HCT116 (cell line): ENCODE data around the gene ASRGL1. TPM values are rescaled to one million over a fixed set of nuclear protein-coding genes. Genes with fewer than 3 reads are reported as not detected.

ENCODE experiments used
- ATAC-seq: fragments of 200-7000 bp; cut with Tn5 transposase; 2 replicates; pipeline ENCODE4 v1.9.1; 2020; ENCODE audit warnings: mild to moderate bottlenecking, moderate library complexity
- BruUV-seq: library from RNA; stranded (reverse); fragments of 400-500 nt; replicated peaks from 2 replicates; lab custom pipeline; 2021; lab: Mats Ljungman, UMichigan
- CTCF ChIA-PET: fragments of 300-600 bp; sonication (Branson Sonifier 250); formaldehyde crosslinking; loops from one replicate; lab custom pipeline; 2021; ENCODE audit warnings: antibody characterized with exemption; lab: Charles Lee
- POLR2A ChIA-PET: fragments of 300-600, 350-600 bp; sonication (Branson Sonifier 250); formaldehyde crosslinking; loops from one replicate; lab custom pipeline; 2021; ENCODE audit warnings: antibody characterized with exemption; lab: Charles Lee
- RAD21 ChIA-PET, 2 experiments: fragments of 300-600 bp; sonication (Branson Sonifier 250); formaldehyde crosslinking; loops; one replicate each; lab custom pipeline; 2023; ENCODE audit warnings: low total read pairs in 2 of 2; ENCODE audit not compliant: uncharacterized antibody in 2 of 2, unreplicated experiment in 2 of 2, low non-redundant PET in 1 of 2; lab: Charles Lee
- DNase-seq: peaks from one replicate; pipeline ENCODE4 v3.0.0-alpha.2; 2010; ENCODE audit warnings: low read depth, low spot score
- H2AFZ ChIP-seq: fragments of 200-600 bp; shearing (Covaris generic), sonication (generic); 2 replicates; pipeline ENCODE4 v1.6.1; 2017; ENCODE audit warnings: low read depth, mixed run types, mixed read lengths, antibody characterized with exemption, low read length; ENCODE audit not compliant: poor library complexity, severe bottlenecking
- H3K27ac ChIP-seq: 2 replicates; pipeline ENCODE4 v1.5.1; 2012; ENCODE audit warnings: low read depth, low read length
- H3K27me3 ChIP-seq: fragments of 200-600 bp; sonication (generic); 2 replicates; pipeline ENCODE4 v1.6.1; 2016; ENCODE audit warnings: mixed run types, low read length, mixed read lengths; ENCODE audit not compliant: insufficient read depth
- H3K36me3 ChIP-seq, 2 experiments: fragments of 200-500 bp in 1 of 2; fragments of 200-600 bp in 1 of 2; sonication (Bioruptor generic) in 1 of 2; sonication (generic) in 1 of 2; 2 replicates each; pipeline versions ENCODE4 v1.5.1 to v1.6.1; 2014 to 2016; ENCODE audit warnings: low read length in 2 of 2, inconsistent platforms in 1 of 2, mixed read lengths in 1 of 2, mixed run types in 1 of 2; ENCODE audit not compliant: insufficient read depth in 2 of 2, control insufficient read depth in 1 of 2
- H3K4me1 ChIP-seq, 2 experiments: fragments of 200-600 bp in 1 of 2; sonication (generic) in 1 of 2; 2 replicates each; pipeline versions ENCODE4 v1.5.1 to v1.6.1; 2012 to 2017; ENCODE audit warnings: low read length in 2 of 2, inconsistent platforms in 1 of 2, mild to moderate bottlenecking in 1 of 2, mixed read lengths in 1 of 2, mixed run types in 1 of 2, moderate library complexity in 1 of 2; ENCODE audit not compliant: insufficient read depth in 2 of 2, control insufficient read depth in 1 of 2
- H3K4me2 ChIP-seq: fragments of 200-600 bp; sonication (generic); 2 replicates; pipeline ENCODE4 v1.6.1; 2017; ENCODE audit warnings: mixed run types, low read length, mixed read lengths
- H3K4me3 ChIP-seq, 2 experiments: fragments of 200-600 bp in 1 of 2; sonication (generic) in 1 of 2; replicated peaks in 1 of 2; 2 replicates each; pipeline ENCODE4 v1.5.1; 2011 to 2016; ENCODE audit warnings: low read length in 2 of 2, control low read depth in 1 of 2, low read depth in 1 of 2, mild to moderate bottlenecking in 1 of 2, mixed read lengths in 1 of 2, mixed run types in 1 of 2
- H3K79me2 ChIP-seq: fragments of 200-600 bp; sonication (generic); 2 replicates; pipeline ENCODE4 v1.6.1; 2017; ENCODE audit warnings: mild to moderate bottlenecking, mixed run types, low read length, moderate library complexity, mixed read lengths; ENCODE audit not compliant: insufficient read depth
- H3K9ac ChIP-seq: fragments of 200-600 bp; sonication (generic); 2 replicates; pipeline ENCODE4 v1.6.1; 2016; ENCODE audit warnings: low read length, mixed read lengths
- H3K9me2 ChIP-seq: fragments of 200-600 bp; sonication (generic), shearing (Covaris generic); 2 replicates; pipeline ENCODE4 v1.6.1; 2017; ENCODE audit warnings: mixed run types, mild to moderate bottlenecking, moderate library complexity; ENCODE audit not compliant: insufficient read depth
- H3K9me3 ChIP-seq, 2 experiments: fragments of 200-500 bp in 1 of 2; fragments of 200-600 bp in 1 of 2; sonication (Bioruptor generic) in 1 of 2; sonication (generic) in 1 of 2; 2 replicates each; pipeline ENCODE4 v1.6.1; 2014 to 2017; ENCODE audit warnings: low read length in 2 of 2, mixed read lengths in 2 of 2, inconsistent platforms in 1 of 2, low read depth in 1 of 2, mild to moderate bottlenecking in 1 of 2, mixed run types in 1 of 2, moderate library complexity in 1 of 2; ENCODE audit not compliant: control insufficient read depth in 1 of 2, insufficient read depth in 1 of 2
- H4K20me1 ChIP-seq: fragments of 200-600 bp; sonication (generic), shearing (Covaris generic); 2 replicates; pipeline ENCODE4 v1.6.1; 2017; ENCODE audit warnings: mixed run types, mild to moderate bottlenecking, moderate library complexity; ENCODE audit not compliant: insufficient read depth
- CBX3 ChIP-seq: IDR thresholded peaks from 2 replicates; pipeline ENCODE4 v1.6.1; 2012; ENCODE audit warnings: low read depth
- ELF1 ChIP-seq: IDR thresholded peaks from 2 replicates; pipeline ENCODE4 v1.6.1; 2012; ENCODE audit warnings: low read depth, borderline replicate concordance
- EZH2 ChIP-seq: fragments of 200-600 bp; sonication (generic); IDR thresholded peaks from 2 replicates; pipeline ENCODE4 v1.6.1; 2017; ENCODE audit warnings: antibody characterized with exemption, mixed run types
- POLR2A ChIP-seq: IDR thresholded peaks from 2 replicates; pipeline ENCODE4 v1.7.0; 2011; ENCODE audit warnings: borderline replicate concordance; ENCODE audit not compliant: insufficient read depth, insufficient read length; ENCODE audit errors: extremely low read depth
- POLR2AphosphoS5 ChIP-seq: IDR thresholded peaks from 2 replicates; pipeline ENCODE4 v1.6.1; 2011; ENCODE audit warnings: mild to moderate bottlenecking, low read depth, low read length, moderate library complexity
- RAD21 ChIP-seq: IDR thresholded peaks from 2 replicates; pipeline ENCODE4 v1.6.1; 2012; ENCODE audit warnings: low read depth, mild to moderate bottlenecking
- SIN3A ChIP-seq: IDR thresholded peaks from 2 replicates; pipeline ENCODE4 v1.6.1; 2012; ENCODE audit warnings: low read depth
- SP1 ChIP-seq: IDR thresholded peaks from 2 replicates; pipeline ENCODE4 v1.6.1; 2012; ENCODE audit warnings: low read depth
- SRF ChIP-seq: IDR thresholded peaks from 2 replicates; pipeline ENCODE4 v1.6.1; 2012; ENCODE audit warnings: low read depth
- YY1 ChIP-seq: IDR thresholded peaks from 2 replicates; pipeline ENCODE4 v1.6.1; 2011; ENCODE audit warnings: low read length, low read depth, moderate library complexity, mild to moderate bottlenecking; ENCODE audit not compliant: insufficient replicate concordance; ENCODE audit errors: extremely low read depth
- intact Hi-C: fragments of 100-400 bp; cut with micrococcal nuclease; formaldehyde crosslinking; loops from 2 replicates; pipeline ENCODE4 v1.10.0; 2022
- total RNA-seq: library from RNA; stranded (reverse); gene quantifications from one replicate; pipeline ENCODE4 v1.2.1, GENCODE V29; 2021; ENCODE audit not compliant: unreplicated experiment
- TF ChIP-seq, protein P1 (sequence below), 3 experiments: fragments of 200-600 bp in 1 of 3; sonication (generic) in 1 of 3; IDR thresholded peaks in 2 of 3; conservative IDR thresholded peaks in 1 of 3; 2 replicates each; pipeline ENCODE4 v1.5.1; 2012 to 2017; ENCODE audit warnings: low read depth in 2 of 3, low read length in 2 of 3, antibody characterized with exemption in 1 of 3, borderline replicate concordance in 1 of 3, control low read depth in 1 of 3, mild to moderate bottlenecking in 1 of 3, mixed read lengths in 1 of 3, mixed run types in 1 of 3, moderate library complexity in 1 of 3; ENCODE audit not compliant: insufficient read depth in 1 of 3
- TF ChIP-seq, protein P2 (sequence below): IDR thresholded peaks from 2 replicates; pipeline ENCODE4 v1.6.1; 2012
- TF ChIP-seq, protein P3 (sequence below): IDR thresholded peaks from 2 replicates; pipeline ENCODE4 v1.6.1; 2012
- TF ChIP-seq, protein P4 (sequence below): IDR thresholded peaks from 2 replicates; pipeline ENCODE4 v1.6.1; 2012; ENCODE audit warnings: low read depth

The ASRGL1 gene
- total RNA-seq, 1 experiment from 2014 or later: 27.6 TPM

DNA sequence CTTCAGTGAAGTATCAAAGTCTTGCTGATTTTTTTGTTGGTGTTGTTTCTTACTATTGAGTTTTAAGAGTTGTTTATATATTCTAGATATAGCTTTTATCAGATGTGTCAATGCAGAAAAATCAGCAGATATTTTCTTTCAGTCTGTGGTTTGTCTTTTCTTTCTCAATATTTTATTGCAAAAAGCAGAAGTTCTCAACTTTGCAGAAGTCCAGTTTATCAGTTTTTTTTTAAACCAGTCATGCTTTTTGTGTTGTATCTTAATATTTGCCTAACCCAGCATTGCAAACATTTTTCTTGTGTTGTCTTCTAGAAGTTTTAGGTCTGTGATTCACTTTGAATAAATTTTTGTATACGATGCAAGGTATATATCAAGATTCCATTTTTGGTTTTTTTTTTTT is 7.0 kb downstream of the ASRGL1 start:
- Histone ChIP-seq H3K4me2 (no peak overlapping the region), H4K20me1 (no peaks in the 10 kb centered on the region), H3K9me3 (no peaks in the 10 kb centered on the region), H3K27me3 (no peaks in the 10 kb centered on the region), H3K4me1 (no peaks in the 10 kb centered on the region; a peak in 1 of 4 replicates), H3K4me3 (no peak overlapping the region), H3K79me2 (no peaks in the 10 kb centered on the region), H3K9ac (no peak overlapping the region), H3K36me3 (0 out of 4 replicates have a peak, but pooled peaks cover 0 to 3% of the 10 kb centered on the region in 2 experiments), H3K27ac (no peak overlapping the region), H3K9me2 (no peaks in the 10 kb centered on the region), H2AFZ (no peak overlapping the region)
- CTCF ChIA-PET: no interaction called here
- DNase-seq (no peak), ATAC-seq (no peak)
- TF ChIP-seq ELF1 (no peak), SRF (no peak), EZH2 (no peak), POLR2AphosphoS5 (no peak)
- TF ChIP-seq, protein P1, sequence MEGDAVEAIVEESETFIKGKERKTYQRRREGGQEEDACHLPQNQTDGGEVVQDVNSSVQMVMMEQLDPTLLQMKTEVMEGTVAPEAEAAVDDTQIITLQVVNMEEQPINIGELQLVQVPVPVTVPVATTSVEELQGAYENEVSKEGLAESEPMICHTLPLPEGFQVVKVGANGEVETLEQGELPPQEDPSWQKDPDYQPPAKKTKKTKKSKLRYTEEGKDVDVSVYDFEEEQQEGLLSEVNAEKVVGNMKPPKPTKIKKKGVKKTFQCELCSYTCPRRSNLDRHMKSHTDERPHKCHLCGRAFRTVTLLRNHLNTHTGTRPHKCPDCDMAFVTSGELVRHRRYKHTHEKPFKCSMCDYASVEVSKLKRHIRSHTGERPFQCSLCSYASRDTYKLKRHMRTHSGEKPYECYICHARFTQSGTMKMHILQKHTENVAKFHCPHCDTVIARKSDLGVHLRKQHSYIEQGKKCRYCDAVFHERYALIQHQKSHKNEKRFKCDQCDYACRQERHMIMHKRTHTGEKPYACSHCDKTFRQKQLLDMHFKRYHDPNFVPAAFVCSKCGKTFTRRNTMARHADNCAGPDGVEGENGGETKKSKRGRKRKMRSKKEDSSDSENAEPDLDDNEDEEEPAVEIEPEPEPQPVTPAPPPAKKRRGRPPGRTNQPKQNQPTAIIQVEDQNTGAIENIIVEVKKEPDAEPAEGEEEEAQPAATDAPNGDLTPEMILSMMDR (IDR thresholded peaks at IDR 0.05 in 2 of 3, conservative IDR thresholded peaks at IDR 0.05 in 1 of 3; ENCODE audit: borderline replicate concordance in 1 of 3, insufficient read depth in 1 of 3, low read depth in 2 of 3, low read length in 2 of 3): no peak
- TF ChIP-seq, protein P2, sequence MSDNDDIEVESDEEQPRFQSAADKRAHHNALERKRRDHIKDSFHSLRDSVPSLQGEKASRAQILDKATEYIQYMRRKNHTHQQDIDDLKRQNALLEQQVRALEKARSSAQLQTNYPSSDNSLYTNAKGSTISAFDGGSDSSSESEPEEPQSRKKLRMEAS: no peak
- TF ChIP-seq, protein P3, sequence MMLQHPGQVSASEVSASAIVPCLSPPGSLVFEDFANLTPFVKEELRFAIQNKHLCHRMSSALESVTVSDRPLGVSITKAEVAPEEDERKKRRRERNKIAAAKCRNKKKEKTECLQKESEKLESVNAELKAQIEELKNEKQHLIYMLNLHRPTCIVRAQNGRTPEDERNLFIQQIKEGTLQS: no peak
- RAD21 ChIA-PET: no interaction called here
- POLR2A ChIA-PET: no interaction called here
- intact Hi-C loops: no loop called here
- BruUV-seq: no TSS peak

DNA sequence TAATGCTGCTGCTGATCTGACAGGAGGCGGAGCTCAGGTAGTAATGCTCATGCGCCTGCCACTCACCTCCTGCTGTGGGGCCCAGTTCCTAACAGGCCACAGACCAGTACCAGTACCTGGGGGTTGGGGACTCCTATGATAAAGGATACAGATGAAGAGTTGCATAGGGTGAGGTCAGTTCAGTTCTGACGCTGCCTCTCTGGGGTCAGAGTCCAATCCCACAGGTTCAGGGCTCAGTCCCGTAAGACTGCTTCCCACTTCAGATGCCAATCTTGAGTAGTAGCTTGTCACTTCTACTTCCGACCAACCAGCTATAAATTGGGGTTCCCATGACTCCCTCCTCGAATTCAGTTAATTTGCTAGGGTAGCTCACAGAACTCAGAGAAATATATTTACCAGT is 8.6 kb downstream of the ASRGL1 start:
- Histone ChIP-seq H2AFZ (no peak overlapping the region), H3K4me3 (no peak overlapping the region), H3K9ac (no peak overlapping the region), H3K36me3 (0 out of 4 replicates have a peak, but pooled peaks cover 0 to 3% of the 10 kb centered on the region in 2 experiments), H3K9me2 (no peaks in the 10 kb centered on the region), H3K4me2 (no peak overlapping the region), H3K4me1 (no peaks in the 10 kb centered on the region; a peak in 1 of 4 replicates), H3K27ac (no peak overlapping the region), H3K9me3 (no peaks in the 10 kb centered on the region), H3K27me3 (no peaks in the 10 kb centered on the region), H3K79me2 (no peaks in the 10 kb centered on the region), H4K20me1 (no peaks in the 10 kb centered on the region)
- CTCF ChIA-PET: no interaction called here
- ATAC-seq (no peak), DNase-seq (no peak)
- intact Hi-C loops: no loop called here
- RAD21 ChIA-PET: no interaction called here
- POLR2A ChIA-PET: no interaction called here
- no TSS peak for BruUV-seq
- TF ChIP-seq, protein P3: no peak
- TF ChIP-seq YY1: no peak
- no peak for TF ChIP-seq POLR2AphosphoS5
- TF ChIP-seq SIN3A: no peak
- no peak for TF ChIP-seq SP1
- TF ChIP-seq POLR2A: no peak
- no peak for TF ChIP-seq CBX3
- no peak for TF ChIP-seq RAD21
- TF ChIP-seq, protein P4, sequence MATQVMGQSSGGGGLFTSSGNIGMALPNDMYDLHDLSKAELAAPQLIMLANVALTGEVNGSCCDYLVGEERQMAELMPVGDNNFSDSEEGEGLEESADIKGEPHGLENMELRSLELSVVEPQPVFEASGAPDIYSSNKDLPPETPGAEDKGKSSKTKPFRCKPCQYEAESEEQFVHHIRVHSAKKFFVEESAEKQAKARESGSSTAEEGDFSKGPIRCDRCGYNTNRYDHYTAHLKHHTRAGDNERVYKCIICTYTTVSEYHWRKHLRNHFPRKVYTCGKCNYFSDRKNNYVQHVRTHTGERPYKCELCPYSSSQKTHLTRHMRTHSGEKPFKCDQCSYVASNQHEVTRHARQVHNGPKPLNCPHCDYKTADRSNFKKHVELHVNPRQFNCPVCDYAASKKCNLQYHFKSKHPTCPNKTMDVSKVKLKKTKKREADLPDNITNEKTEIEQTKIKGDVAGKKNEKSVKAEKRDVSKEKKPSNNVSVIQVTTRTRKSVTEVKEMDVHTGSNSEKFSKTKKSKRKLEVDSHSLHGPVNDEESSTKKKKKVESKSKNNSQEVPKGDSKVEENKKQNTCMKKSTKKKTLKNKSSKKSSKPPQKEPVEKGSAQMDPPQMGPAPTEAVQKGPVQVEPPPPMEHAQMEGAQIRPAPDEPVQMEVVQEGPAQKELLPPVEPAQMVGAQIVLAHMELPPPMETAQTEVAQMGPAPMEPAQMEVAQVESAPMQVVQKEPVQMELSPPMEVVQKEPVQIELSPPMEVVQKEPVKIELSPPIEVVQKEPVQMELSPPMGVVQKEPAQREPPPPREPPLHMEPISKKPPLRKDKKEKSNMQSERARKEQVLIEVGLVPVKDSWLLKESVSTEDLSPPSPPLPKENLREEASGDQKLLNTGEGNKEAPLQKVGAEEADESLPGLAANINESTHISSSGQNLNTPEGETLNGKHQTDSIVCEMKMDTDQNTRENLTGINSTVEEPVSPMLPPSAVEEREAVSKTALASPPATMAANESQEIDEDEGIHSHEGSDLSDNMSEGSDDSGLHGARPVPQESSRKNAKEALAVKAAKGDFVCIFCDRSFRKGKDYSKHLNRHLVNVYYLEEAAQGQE: no peak
